NT2/D1 (cell line): ENCODE results near the gene ANO7.

ENCODE experiments used
- YY1 ChIP-seq: IDR thresholded peaks from 2 replicates; pipeline ENCODE4 v1.6.1; 2011; ENCODE audit not compliant: insufficient read length, insufficient read depth
- ZNF274 ChIP-seq: IDR thresholded peaks from 2 replicates; pipeline ENCODE4 v1.6.1; 2011; ENCODE audit warnings: mild to moderate bottlenecking, low read depth, low read length

DNA sequence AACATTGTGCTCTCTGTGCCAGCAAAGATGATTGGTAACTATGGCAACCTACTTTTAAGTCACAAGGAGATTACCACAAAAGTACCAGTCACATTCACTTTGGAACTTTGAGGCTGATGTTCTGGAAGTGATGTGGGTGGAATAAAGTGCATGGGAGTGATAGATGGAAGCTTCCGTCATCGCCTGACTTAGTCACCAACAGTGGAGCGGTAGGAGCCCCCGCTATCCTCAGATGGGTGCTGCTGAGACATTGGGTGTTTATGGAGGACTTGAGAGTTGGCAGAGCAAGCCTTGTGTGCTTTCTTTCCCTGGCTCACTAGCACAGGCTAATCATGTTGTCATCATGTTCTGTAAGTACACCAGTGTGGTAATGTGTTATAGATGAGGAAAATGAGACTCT, 33.6 kb upstream of the ANO7 start:
- no peak for TF ChIP-seq ZNF274
- no peak for TF ChIP-seq YY1
